Erythroblast (primary cell): ENCODE data around the gene HHIP.
"Not testable (repeated sequence)": the region's sequence is repeated elsewhere in the genome, so short reads cannot be mapped to it uniquely, and the experiment has no call there.

Source experiments
- DNase-seq, 2 experiments: peaks; one replicate each; lab custom pipeline; 2025; lab: John Stamatoyannopoulos, UW
- GATA1 ChIP-seq: IDR thresholded peaks from 2 replicates; pipeline ENCODE4 v1.6.1; 2011; ENCODE audit warnings: low read depth, mild to moderate bottlenecking, control low read depth, low read length, moderate library complexity
- POLR2A ChIP-seq: IDR thresholded peaks from 2 replicates; pipeline ENCODE4 v1.6.1; 2011; ENCODE audit warnings: mild to moderate bottlenecking, low read length

Gene HHIP

DNA sequence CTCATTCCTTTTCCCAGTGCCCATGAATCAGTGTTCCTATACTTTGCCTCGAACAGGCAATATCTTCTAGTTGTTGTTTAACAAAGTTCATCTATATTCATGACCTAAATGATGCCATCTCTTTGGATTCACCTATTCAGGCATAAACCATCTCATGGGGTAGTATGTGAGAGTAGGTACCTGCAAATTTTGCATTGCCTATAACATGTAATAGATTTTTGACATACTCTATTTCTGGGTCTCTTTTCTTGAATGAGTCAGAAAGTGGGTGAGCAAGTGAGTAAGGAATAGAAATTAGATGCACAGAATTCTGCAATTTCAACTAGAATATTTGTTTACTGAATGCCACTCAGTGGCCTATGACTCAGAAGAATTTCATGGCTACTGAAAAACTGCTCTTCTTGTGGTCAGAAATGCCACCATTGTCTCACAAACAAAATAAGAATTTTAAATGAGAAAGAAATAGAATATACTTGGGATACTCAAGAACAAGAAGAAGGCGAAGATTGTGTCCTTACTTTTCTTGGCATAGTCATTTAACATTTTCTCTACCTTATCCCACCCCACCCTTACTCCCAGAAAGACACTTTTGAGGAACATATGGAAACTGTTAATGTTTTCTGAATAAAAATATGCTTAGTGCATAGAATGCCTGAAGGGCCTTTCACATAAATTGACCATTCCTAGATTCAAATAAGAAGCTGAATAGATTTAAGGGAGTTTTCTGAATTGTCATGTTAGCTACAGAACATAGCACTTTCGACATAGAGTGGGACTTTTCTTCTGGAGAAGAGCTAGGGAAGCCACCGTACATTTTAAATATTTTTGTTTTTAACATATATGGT, 86.8 kb downstream of the HHIP start:
- TF ChIP-seq GATA1: no peak
- no peak for TF ChIP-seq POLR2A
- DNase-seq: no peak

DNA sequence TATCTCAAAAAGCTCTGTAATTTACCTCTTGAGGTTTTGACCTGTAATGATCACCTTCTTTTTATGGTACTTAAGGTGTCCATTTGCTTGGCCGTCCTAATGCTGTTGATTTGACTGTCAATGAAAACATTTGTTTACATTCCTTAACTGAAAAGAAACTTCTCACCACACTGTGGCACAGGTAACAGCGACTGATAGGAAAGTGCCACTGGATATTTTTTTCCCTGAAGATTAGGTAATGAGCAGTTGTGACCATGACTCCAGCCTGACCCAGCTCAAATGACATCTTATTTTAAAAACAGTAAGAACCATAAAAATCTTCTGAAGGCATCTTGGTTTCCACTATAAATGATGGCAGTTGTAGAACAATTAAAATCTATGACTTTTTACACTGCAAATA, 87.6 kb downstream of the HHIP start:
- DNase-seq: no peak
- TF ChIP-seq GATA1 (no peak), POLR2A (no peak)

DNA sequence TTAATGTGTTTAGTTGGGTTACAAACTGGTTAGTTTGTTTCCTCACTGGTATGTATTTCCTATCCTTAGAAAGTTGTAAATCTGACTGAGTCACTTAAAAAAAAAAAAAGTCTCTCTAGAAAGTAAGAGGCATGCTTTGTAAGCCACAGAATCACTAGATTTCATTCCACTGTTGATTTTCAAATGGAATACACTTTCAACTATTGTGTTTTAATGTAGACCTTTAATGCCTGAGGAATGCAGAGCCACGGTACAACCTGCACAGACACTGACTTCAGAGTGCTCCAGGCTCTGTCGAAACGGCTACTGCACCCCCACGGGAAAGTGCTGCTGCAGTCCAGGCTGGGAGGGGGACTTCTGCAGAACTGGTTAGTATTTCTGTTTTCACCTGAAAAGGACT, 88.6 kb downstream of the HHIP start:
- no peak for DNase-seq
- TF ChIP-seq POLR2A (no peak), GATA1 (no peak)

GRCh38 chr4:144738649-144739048, 92.7 kb downstream of the HHIP start:
- no peak for DNase-seq
- TF ChIP-seq POLR2A: no peak

- DNase-seq: no peak
- TF ChIP-seq GATA1 (no peak), POLR2A (no peak)
These were observed 93.6 kb downstream of the HHIP start for GRCh38 chr4:144739511-144740033.

DNA sequence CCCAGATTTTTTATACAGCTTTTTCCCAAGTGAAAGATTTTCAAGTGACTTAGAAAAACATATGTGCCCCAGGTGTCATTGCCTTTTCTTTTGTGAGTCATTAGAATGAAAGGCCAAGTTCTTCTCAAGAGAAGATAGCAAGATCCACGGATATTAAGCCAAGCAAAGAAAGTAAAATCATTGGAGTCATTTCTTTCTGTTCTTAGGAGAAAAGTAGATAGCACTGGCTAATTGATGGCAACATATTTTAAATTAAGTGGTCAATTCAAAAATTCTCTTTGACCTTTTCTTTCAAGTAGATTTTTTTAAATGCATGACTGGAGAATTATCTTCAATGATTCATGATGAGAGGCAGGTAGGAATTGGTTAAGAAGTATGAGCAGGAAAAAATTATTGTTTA, 94.4 kb downstream of the HHIP start:
- TF ChIP-seq POLR2A (no peak), GATA1 (no peak)
- no peak for DNase-seq

- TF ChIP-seq GATA1 (no peak), POLR2A (no peak)
- no peak for DNase-seq
These were observed 103.0 kb downstream of the HHIP start for GRCh38 chr4:144748814-144749555.

GRCh38 chr4:144750348-144750747, 104.4 kb downstream of the HHIP start:
- DNase-seq: no peak
- no peak for TF ChIP-seq POLR2A
- no peak for TF ChIP-seq GATA1

- no peak for DNase-seq
- TF ChIP-seq GATA1 (no peak), POLR2A (no peak)
These were observed 108.8 kb downstream of the HHIP start for GRCh38 chr4:144754562-144755410.

DNA sequence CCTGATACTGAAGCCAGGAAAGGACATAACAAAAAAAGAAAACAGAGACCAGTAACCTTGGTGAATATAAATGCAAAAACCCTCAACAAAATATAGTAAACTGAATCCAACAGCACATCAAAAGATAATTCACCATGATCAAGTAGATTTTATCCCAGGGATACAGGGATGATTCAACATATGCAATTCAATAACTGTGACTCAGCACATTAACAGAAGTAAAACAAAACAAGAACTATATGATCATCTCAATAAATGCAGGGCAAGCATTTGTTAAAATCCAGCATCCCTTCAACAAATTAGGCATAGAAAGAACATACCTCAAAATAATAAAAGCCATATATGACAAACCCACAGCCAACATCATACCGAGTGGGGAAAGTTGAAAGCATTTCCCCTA, 112.0 kb downstream of the HHIP start:
- no peak for DNase-seq
- no peak for TF ChIP-seq GATA1
- no peak for TF ChIP-seq POLR2A

DNA sequence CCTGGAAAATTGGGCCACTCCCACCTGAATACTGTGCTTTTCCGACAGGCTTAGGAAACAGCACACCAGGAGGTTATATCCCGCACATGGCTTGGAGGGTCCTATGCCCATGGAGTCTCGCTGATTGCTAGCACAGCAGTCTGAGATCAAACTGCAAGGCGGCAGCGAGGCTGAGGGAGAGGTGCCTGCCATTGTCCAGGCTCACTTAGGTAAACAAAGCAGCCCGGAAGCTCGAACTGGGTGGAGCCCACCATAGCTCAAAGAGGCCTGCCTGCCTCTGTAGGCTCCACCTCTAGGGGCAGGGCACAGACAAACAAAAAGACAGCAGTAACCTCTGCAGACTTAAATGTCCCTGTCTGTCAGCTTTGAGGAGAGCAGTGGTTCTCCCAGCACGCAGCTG, 122.9 kb downstream of the HHIP start:
- DNase-seq: not testable (repeated sequence)

- no peak for DNase-seq
- TF ChIP-seq GATA1 (no peak), POLR2A (no peak)
These were observed 132.4 kb downstream of the HHIP start for GRCh38 chr4:144778364-144778763.

GRCh38 chr4:144782345-144782744, 136.4 kb downstream of the HHIP start:
- TF ChIP-seq GATA1 (no peak), POLR2A (no peak)
- no peak for DNase-seq
